Non-pigmented ciliary epithelial cell (primary cell): Measurements from ENCODE around the gene RNF168.
"Not testable (repeated sequence)": the region's sequence is repeated elsewhere in the genome, so short reads cannot be mapped to it uniquely, and the experiment has no call there.

Experiments
- DNase-seq: peaks from one replicate; pipeline ENCODE4 v3.0.0-alpha.2; 2010; ENCODE audit warnings: low read depth

Gene RNF168

GRCh38 chr3:196514913-196515621 is 11.5 kb upstream of the RNF168 start, which contains the start of gene SMCO1:
Gene SMCO1 (minus strand): TSS chr3:196515346. CDS start chr3:196515209, 137 bp downstream.
- DNase-seq = no peak

GRCh38 chr3:196514350-196514716 is 10.8 kb upstream of the RNF168 start:
- DNase-seq = no peak

- no peak for DNase-seq
Observed at GRCh38 chr3:196513697-196514349, 10.3 kb upstream of the RNF168 start.

GRCh38 chr3:196511646-196512425 is 8.3 kb upstream of the RNF168 start:
- not testable (repeated sequence) for DNase-seq

DNA sequence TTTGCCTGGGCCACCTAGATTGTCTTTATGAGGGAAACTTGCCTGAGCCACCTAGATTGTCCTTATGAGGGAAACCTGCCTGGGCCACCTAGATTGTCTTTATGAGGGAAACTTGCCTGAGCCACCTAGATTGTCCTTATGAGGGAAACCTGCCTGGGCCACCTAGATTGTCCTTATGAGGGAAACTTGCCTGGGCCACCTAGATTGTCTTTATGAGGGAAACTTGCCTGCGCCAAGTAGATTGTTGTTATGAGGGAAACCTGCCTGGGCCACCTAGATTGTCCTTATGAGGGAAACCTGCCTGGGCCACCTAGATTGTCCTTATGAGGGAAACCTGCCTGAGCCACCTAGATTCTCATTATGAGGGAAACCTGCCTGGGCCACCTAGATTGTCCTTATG is 7.5 kb upstream of the RNF168 start:
- not testable (repeated sequence) for DNase-seq

DNA sequence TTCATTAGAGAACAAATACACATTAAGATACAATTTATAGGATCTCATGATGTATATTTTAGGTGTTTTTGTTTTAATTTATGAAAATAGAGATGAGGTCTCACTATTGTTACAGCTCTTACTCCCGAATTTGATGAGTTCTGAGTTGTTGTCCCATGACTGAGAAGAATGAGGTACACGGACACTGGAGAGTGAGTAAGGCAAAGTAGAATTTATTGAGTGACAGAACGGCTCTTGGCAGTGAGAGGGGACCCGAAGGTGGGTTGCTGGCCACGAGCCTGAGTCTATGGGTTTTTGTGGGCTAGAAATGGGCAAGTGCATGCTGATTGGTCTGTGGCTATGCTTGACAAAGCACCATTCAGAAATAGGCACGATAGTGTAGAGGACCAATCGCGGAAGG is 3.1 kb upstream of the RNF168 start:
- DNase-seq = no peak

- DNase-seq = no peak
Observed at GRCh38 chr3:196504556-196504955, 988 bp upstream of the RNF168 start.

DNA sequence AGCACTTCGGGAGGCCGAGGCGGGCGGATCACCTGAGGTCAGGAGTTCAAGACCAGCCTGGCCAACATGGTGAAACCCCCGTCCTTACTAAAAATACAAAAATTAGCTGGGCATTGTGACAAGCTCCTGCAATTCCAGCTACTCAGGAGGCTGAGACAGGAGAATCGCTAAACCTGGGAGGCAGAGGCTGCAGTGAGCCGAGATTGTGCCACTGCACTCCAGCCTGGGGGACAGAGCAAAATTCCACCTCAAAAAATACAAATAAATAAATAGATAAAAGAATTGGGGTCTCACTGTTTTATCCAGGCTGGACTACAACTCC is 470 bp upstream of the RNF168 start:
- not testable (repeated sequence) for DNase-seq

DNA sequence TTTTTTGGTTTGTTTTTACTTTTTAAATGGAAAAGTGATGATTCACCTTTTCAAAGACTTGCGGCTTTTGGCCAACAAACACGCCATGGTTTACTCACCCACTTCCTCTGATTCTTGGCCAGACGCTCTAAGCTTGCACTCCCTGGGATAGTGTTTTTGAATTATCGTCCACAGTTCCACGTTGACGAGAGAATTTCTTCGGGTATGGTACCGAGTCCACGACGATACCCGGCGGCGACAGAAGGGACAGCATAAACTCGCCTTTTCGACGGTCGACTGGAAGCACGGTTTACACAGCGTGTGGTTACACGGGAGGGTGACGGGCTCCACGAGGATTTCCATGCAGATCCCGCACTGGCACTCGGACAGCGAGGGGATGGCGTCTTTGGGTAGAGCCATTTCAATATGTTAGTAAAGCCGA is 783 bp downstream of the RNF168 start:
- DNase-seq = peak; percentile 70

DNA sequence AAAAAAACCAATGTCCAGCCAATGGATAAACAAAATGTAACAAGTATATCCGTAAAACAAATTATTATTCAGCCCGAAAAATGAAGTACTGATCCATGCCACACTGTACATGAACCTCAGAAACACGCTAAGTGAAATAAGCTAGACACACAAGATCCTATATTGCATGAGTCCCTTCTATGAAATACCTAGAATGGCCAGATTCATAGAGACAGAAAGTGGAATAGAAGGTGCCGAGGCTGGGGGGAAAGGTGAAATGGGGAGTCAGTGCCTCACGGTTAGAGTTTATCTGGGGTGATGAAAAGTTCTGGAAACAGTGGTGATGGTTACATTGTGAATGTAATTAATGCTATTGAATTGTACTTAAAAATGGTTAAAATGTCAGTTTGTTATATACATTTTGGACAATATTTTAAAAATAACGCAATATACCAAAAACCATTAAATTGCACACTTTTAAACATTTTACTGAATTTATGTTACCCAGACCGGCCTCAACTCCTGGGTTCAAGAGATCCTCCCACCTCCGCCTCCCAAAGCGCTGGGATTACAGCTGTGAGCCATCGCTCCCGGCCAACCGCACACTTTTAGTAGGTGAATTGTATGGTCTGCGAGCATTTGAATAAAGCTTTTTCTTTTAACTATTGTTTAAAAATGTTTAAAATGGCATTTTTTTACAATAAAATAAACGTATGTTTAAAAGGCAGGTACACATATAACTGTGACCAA is 2.1 kb downstream of the RNF168 start:
- DNase-seq = no peak

- no peak for DNase-seq
Observed at GRCh38 chr3:196499807-196500524, 3.6 kb downstream of the RNF168 start.

GRCh38 chr3:196499061-196499460 is 4.5 kb downstream of the RNF168 start:
- DNase-seq = no peak

GRCh38 chr3:196498297-196498696 is 5.3 kb downstream of the RNF168 start:
- DNase-seq = no peak

- no peak for DNase-seq
Observed at GRCh38 chr3:196496183-196496582, 7.4 kb downstream of the RNF168 start.

- DNase-seq = no peak
Observed at GRCh38 chr3:196493292-196493691, 10.3 kb downstream of the RNF168 start.

GRCh38 chr3:196492080-196492479 is 11.5 kb downstream of the RNF168 start:
- DNase-seq = no peak

DNA sequence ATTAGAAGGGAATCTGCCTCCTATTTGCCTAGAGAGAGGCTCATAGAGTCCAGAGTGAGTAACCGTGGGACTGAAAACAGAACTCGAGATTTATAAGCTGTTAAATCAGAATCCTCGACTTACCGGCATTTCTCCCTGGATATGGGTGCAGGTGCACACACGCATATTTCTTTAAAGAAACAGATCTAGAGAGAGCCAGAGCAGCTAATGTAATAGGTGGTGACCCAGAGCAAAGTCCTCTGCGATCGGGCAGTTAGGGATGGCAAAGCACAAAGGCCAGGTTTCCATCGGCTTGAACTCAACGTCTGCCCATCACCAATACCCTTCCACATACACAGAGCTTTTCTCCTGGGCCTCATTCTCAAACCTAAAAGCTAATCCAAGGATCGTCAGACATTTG is 13.8 kb downstream of the RNF168 start:
- no peak for DNase-seq

- no peak for DNase-seq
Observed at GRCh38 chr3:196486263-196486662, 17.3 kb downstream of the RNF168 start.

GRCh38 chr3:196477678-196478077 is 25.9 kb downstream of the RNF168 start:
- DNase-seq = no peak

DNA sequence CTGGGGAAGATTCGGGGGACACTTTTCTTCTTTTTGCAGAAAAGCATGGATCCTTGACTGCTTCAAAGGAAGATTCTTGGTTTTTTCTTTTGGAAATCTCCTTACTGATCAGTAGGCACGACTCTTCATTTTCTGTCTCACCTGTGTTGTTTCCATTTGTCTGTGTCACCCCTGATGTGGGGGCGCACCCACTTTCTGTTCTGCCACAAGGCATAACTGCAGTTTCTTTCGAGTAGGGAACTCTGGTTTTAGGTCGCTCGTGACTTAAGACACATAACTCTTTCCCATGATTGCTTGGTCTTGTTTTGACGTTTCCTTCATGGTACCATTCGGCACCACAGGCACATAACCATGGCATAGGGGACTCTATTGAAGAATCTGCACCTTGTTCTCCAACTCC is 31.3 kb downstream of the RNF168 start:
- no peak for DNase-seq

DNA sequence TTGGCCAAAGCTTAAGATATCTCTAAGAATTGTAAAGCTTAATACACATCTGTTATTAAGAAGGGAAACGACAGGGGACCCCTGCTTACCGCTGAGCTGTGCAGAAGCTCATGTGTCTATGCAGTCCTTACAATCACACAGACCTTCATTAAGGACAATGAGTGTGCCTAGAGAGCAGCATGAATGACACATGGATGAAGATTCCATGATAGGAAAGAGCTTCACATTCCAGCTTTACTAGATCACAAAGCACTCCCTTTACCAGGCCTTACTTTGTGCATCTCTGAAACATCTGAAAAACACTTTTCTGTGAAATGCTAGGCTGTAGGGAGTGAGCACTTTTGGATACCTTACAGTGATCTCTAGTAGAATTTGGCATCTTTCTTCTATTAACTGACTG is 32.0 kb downstream of the RNF168 start:
- peak; percentile 24 for DNase-seq

GRCh38 chr3:196470182-196470581 is 33.4 kb downstream of the RNF168 start:
- DNase-seq = not testable (repeated sequence)
